ENCODE data around the gene CCDC124.

Gene CCDC124

DNA sequence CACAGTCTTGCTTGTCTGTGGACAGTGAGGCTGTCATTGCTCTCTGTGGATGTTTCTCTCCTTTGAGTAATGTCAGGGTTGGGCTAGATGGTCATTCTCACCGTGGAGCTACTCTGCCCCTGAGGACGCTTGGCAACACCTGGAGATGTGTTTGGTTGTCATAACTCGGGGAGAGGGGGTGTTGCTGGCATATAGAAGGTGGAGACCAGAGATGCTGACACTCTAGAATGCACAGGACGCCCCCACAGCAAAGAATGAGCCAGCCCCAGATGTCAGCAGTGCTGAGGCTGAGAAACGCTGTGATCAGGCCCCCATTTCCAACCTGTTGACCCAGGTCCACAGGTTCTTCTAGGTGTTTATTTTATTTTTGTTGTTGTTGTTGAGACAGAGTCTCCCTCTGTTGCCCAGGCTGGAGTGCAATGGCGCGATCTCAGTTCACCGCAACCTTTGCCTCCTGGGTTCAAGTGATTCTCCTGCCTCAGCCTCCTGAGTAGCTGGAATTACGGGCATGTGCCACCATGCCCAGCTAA is 4.6 kb downstream of the CCDC124 start:
- no peaks in the 10 kb centered on the region for H3K27me3 ChIP-seq (ENCODE audit: insufficient read depth, low read length, poor library complexity)
- no peak overlapping the region for H2BK120ac ChIP-seq (ENCODE audit: low read depth, low read length)
- no peaks in the 10 kb centered on the region for H3K4me1 ChIP-seq (ENCODE audit: control insufficient read depth, low read depth, low read length)
- H3K9ac ChIP-seq (ENCODE audit: low read length), result no peak overlapping the region
- peaks cover 2% of the 10 kb centered on the region for H3K36me3 ChIP-seq (ENCODE audit: control insufficient read depth, insufficient read depth, low read length)
- H4K5ac ChIP-seq (ENCODE audit: low read length), result no peak overlapping the region
- WGBS (ENCODE audit: extremely low coverage, insufficient coverage, low lambda C conversion rate), result no CpG with 5 or more reads among the region's 9 CpGs
- no peak overlapping the region for H3K27ac ChIP-seq (ENCODE audit: low read depth, low read length)
- H3K4me3 ChIP-seq (ENCODE audit: low read length), result no peak overlapping the region
- DNase-seq, result no peak
- no peak overlapping the region for H2BK5ac ChIP-seq (ENCODE audit: low read length)
- no peak overlapping the region for H2AK5ac ChIP-seq (ENCODE audit: low read length)
- no peak overlapping the region for H2BK15ac ChIP-seq (replicated peaks; ENCODE audit: low read depth)
- H3K4ac ChIP-seq (ENCODE audit: low read depth, low read length), result no peak overlapping the region
- H3K18ac ChIP-seq (ENCODE audit: low read length), result no peak overlapping the region
- no peak overlapping the region for H3K56ac ChIP-seq (ENCODE audit: low read length)
- no peak overlapping the region for H3K23ac ChIP-seq (ENCODE audit: low read length)
- peaks cover 7% of the 10 kb centered on the region for H3K79me2 ChIP-seq (ENCODE audit: control insufficient read depth, insufficient read depth, low read length)
- no peak overlapping the region for H3K4me2 ChIP-seq (ENCODE audit: low read length)
- H4K8ac ChIP-seq (ENCODE audit: low read depth, low read length), result no peak overlapping the region
- peaks cover 7% of the 10 kb centered on the region for H3K79me1 ChIP-seq (ENCODE audit: low read length)

- no peak overlapping the region for H3K27ac ChIP-seq (ENCODE audit: low read depth, low read length)
- H3K4me1 ChIP-seq (ENCODE audit: control insufficient read depth, low read depth, low read length), result no peaks in the 10 kb centered on the region
- H2AK5ac ChIP-seq (ENCODE audit: low read length), result no peak overlapping the region
- no peak overlapping the region for H3K4me3 ChIP-seq (ENCODE audit: low read length)
- no peak overlapping the region for H4K8ac ChIP-seq (ENCODE audit: low read depth, low read length)
- WGBS (ENCODE audit: extremely low coverage, insufficient coverage, low lambda C conversion rate), result no CpG with 5 or more reads among the region's 7 CpGs
- H3K23ac ChIP-seq (ENCODE audit: low read length), result no peak overlapping the region
- peak; percentile 74 for DNase-seq
- no peaks in the 10 kb centered on the region for H3K27me3 ChIP-seq (ENCODE audit: insufficient read depth, low read length, poor library complexity)
- H3K4ac ChIP-seq (ENCODE audit: low read depth, low read length), result no peak overlapping the region
- H3K4me2 ChIP-seq (ENCODE audit: low read length), result no peak overlapping the region
- H3K79me1 ChIP-seq (ENCODE audit: low read length), result peaks cover 6% of the 10 kb centered on the region
- H3K79me2 ChIP-seq (ENCODE audit: control insufficient read depth, insufficient read depth, low read length), result peaks cover 6% of the 10 kb centered on the region
- no peak overlapping the region for H3K56ac ChIP-seq (ENCODE audit: low read length)
- peaks cover 2% of the 10 kb centered on the region for H3K36me3 ChIP-seq (ENCODE audit: control insufficient read depth, insufficient read depth, low read length)
- no peak overlapping the region for H4K5ac ChIP-seq (ENCODE audit: low read length)
- H2BK5ac ChIP-seq (ENCODE audit: low read length), result no peak overlapping the region
- no peak overlapping the region for H3K9ac ChIP-seq (ENCODE audit: low read length)
- H2BK15ac ChIP-seq (replicated peaks; ENCODE audit: low read depth), result no peak overlapping the region
- H3K18ac ChIP-seq (ENCODE audit: low read length), result no peak overlapping the region
- H2BK120ac ChIP-seq (ENCODE audit: low read depth, low read length), result no peak overlapping the region
Observed at GRCh38 chr19:17938092-17938845, 5.5 kb downstream of the CCDC124 start.

- Histone ChIP-seq H2AK5ac (ENCODE audit: low read length) (no peak overlapping the region), H3K4me3 (ENCODE audit: low read length) (no peak overlapping the region), H3K36me3 (ENCODE audit: control insufficient read depth, insufficient read depth, low read length) (peaks cover 2% of the 10 kb centered on the region), H3K18ac (ENCODE audit: low read length) (no peak overlapping the region), H3K27me3 (ENCODE audit: insufficient read depth, low read length, poor library complexity) (no peaks in the 10 kb centered on the region), H3K4me2 (ENCODE audit: low read length) (no peak overlapping the region), H3K4me1 (ENCODE audit: control insufficient read depth, low read depth, low read length) (no peaks in the 10 kb centered on the region), H3K4ac (ENCODE audit: low read depth, low read length) (no peak overlapping the region), H4K5ac (ENCODE audit: low read length) (no peak overlapping the region), H3K23ac (ENCODE audit: low read length) (peak overlapping the region; percentile 85), H3K27ac (ENCODE audit: low read depth, low read length) (no peak overlapping the region), H3K56ac (ENCODE audit: low read length) (peak overlapping the region; percentile 82), H2BK120ac (ENCODE audit: low read depth, low read length) (no peak overlapping the region), H2BK5ac (ENCODE audit: low read length) (no peak overlapping the region), H2BK15ac (replicated peaks; ENCODE audit: low read depth) (no peak overlapping the region), H4K8ac (ENCODE audit: low read depth, low read length) (no peak overlapping the region), H3K79me1 (ENCODE audit: low read length) (no peaks in the 10 kb centered on the region), H3K9ac (ENCODE audit: low read length) (peak overlapping the region; percentile 66), H3K79me2 (ENCODE audit: control insufficient read depth, insufficient read depth, low read length) (no peaks in the 10 kb centered on the region)
- no peak for DNase-seq
- no CpG with 5 or more reads among the region's 17 CpGs for WGBS (ENCODE audit: extremely low coverage, insufficient coverage, low lambda C conversion rate)
Observed at GRCh38 chr19:17942181-17942580, 9.4 kb downstream of the CCDC124 start.

DNA sequence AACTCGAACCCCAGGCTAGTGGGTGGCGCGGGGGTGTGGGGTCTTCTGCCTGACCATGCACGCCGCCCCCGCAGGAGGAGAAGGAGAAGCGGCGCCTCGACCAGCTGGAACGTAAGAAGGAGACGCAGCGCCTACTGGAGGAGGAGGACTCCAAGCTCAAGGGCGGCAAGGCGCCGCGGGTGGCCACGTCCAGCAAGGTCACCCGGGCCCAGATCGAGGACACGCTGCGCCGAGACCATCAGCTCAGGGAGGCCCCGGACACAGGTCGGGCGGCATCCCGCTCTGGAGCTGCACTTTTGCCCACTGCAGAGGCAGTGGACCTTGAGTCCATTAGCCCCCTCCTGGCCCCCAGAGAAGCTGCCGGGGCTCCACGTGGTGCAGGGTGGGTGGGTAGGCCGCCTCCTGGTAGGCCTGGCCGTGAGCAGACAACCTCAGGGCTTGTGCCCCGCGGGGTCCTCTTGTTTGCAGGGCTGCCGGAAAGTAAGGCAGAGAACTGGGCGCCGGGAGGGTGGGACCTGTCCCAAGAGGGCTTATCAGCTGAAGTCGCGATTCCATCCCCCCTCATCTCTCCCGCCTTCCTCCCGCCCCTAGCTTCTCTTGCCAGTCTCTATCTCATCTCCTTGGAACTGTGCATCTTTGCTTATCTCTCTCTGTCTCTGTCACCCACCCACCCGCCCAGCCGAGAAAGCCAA is 9.9 kb downstream of the CCDC124 start:
- H3K4me2 ChIP-seq (ENCODE audit: low read length), result peak overlapping the region; percentile 36
- peaks cover 2% of the 10 kb centered on the region for H3K36me3 ChIP-seq (ENCODE audit: control insufficient read depth, insufficient read depth, low read length)
- H3K27ac ChIP-seq (ENCODE audit: low read depth, low read length), result no peak overlapping the region
- H2AK5ac ChIP-seq (ENCODE audit: low read length), result no peak overlapping the region
- H3K18ac ChIP-seq (ENCODE audit: low read length), result no peak overlapping the region
- peak; percentile 63 for DNase-seq
- no peak overlapping the region for H3K4me3 ChIP-seq (ENCODE audit: low read length)
- H3K27me3 ChIP-seq (ENCODE audit: insufficient read depth, low read length, poor library complexity), result no peaks in the 10 kb centered on the region
- WGBS (ENCODE audit: extremely low coverage, insufficient coverage, low lambda C conversion rate), result no CpG with 5 or more reads among the region's 41 CpGs
- H3K79me2 ChIP-seq (ENCODE audit: control insufficient read depth, insufficient read depth, low read length), result no peaks in the 10 kb centered on the region
- no peak overlapping the region for H2BK120ac ChIP-seq (ENCODE audit: low read depth, low read length)
- no peak overlapping the region for H3K4ac ChIP-seq (ENCODE audit: low read depth, low read length)
- no peak overlapping the region for H3K23ac ChIP-seq (ENCODE audit: low read length)
- no peak overlapping the region for H2BK5ac ChIP-seq (ENCODE audit: low read length)
- H3K56ac ChIP-seq (ENCODE audit: low read length), result peak overlapping the region; percentile 82
- no peak overlapping the region for H4K8ac ChIP-seq (ENCODE audit: low read depth, low read length)
- H3K9ac ChIP-seq (ENCODE audit: low read length), result peak overlapping the region; percentile 66
- H2BK15ac ChIP-seq (replicated peaks; ENCODE audit: low read depth), result no peak overlapping the region
- H3K4me1 ChIP-seq (ENCODE audit: control insufficient read depth, low read depth, low read length), result no peaks in the 10 kb centered on the region
- no peaks in the 10 kb centered on the region for H3K79me1 ChIP-seq (ENCODE audit: low read length)
- H4K5ac ChIP-seq (ENCODE audit: low read length), result no peak overlapping the region

DNA sequence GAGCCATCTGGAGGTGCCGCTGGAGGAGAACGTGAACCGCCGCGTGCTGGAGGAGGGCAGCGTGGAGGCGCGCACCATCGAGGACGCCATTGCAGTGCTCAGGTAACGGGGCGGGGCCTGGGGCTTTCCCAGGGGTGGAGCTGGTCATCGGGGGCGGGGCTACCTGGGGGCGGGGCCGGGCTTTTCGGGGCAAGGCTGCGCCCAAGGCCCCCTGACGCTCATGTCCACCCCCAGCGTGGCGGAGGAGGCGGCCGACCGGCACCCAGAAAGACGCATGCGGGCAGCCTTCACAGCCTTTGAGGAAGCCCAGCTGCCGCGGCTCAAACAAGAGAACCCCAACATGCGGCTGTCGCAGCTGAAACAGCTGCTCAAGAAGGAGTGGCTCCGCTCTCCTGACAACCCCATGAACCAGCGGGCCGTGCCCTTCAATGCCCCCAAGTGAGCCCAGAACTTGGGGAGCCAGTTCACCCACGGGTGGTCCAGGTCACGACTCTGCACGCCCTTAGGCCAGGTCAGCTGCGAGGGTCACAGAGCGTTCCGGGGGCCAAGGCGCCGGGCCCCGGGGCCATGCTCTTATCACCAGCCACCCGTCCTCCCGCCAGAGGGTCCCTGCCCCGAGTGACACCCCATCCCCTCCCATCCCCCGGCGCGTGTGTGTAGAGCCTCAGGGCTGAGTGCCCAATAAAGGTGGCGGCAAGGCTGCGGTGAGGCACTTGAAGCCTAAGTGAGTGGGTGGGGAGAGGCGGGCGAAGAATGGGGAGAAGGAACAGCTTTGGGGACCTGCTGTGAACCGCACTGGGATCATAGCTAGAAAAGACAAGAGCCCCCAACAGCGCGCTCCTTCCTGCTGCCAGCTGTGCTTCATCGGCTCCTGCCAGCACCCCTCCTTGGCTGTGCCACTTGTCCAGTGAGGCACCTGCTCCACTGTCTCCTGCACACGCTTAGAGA is 10.7 kb downstream of the CCDC124 start:
- H3K79me2 ChIP-seq (ENCODE audit: control insufficient read depth, insufficient read depth, low read length), result no peaks in the 10 kb centered on the region
- H4K5ac ChIP-seq (ENCODE audit: low read length), result no peak overlapping the region
- WGBS (ENCODE audit: extremely low coverage, insufficient coverage, low lambda C conversion rate), result no CpG with 5 or more reads among the region's 57 CpGs
- no peaks in the 10 kb centered on the region for H3K4me1 ChIP-seq (ENCODE audit: control insufficient read depth, low read depth, low read length)
- H2BK15ac ChIP-seq (replicated peaks; ENCODE audit: low read depth), result no peak overlapping the region
- no peak overlapping the region for H3K4ac ChIP-seq (ENCODE audit: low read depth, low read length)
- no peak overlapping the region for H3K56ac ChIP-seq (ENCODE audit: low read length)
- peaks cover 2% of the 10 kb centered on the region for H3K36me3 ChIP-seq (ENCODE audit: control insufficient read depth, insufficient read depth, low read length)
- no peak overlapping the region for H3K4me3 ChIP-seq (ENCODE audit: low read length)
- DNase-seq, result peak; percentile 59
- H3K23ac ChIP-seq (ENCODE audit: low read length), result no peak overlapping the region
- H2AK5ac ChIP-seq (ENCODE audit: low read length), result no peak overlapping the region
- H3K79me1 ChIP-seq (ENCODE audit: low read length), result no peaks in the 10 kb centered on the region
- no peak overlapping the region for H2BK5ac ChIP-seq (ENCODE audit: low read length)
- no peak overlapping the region for H4K8ac ChIP-seq (ENCODE audit: low read depth, low read length)
- no peak overlapping the region for H3K9ac ChIP-seq (ENCODE audit: low read length)
- H3K4me2 ChIP-seq (ENCODE audit: low read length), result no peak overlapping the region
- no peak overlapping the region for H3K27ac ChIP-seq (ENCODE audit: low read depth, low read length)
- H3K18ac ChIP-seq (ENCODE audit: low read length), result no peak overlapping the region
- no peak overlapping the region for H2BK120ac ChIP-seq (ENCODE audit: low read depth, low read length)
- no peaks in the 10 kb centered on the region for H3K27me3 ChIP-seq (ENCODE audit: insufficient read depth, low read length, poor library complexity)
